H1 (cell line): Measurements from ENCODE around the gene FMO3. TPM values are rescaled to one million over a fixed set of nuclear protein-coding genes. Genes with fewer than 3 reads are reported as not detected.

ENCODE experiments used
- polyA plus RNA-seq, 7 experiments: library from polyadenylated mRNA; depleted of rRNA in 3 of 7; stranded (reverse) in 5 of 7; unstranded in 2 of 7; fragments of >200 nt in 5 of 7; fragments of 200-250 nt in 2 of 7; gene quantifications; 1 replicate in 5 of 7; 2 replicates in 1 of 7; 4 replicates in 1 of 7; pipeline versions ENCODE4 v1.2.1 to v1.2.3, GENCODE V29; 2011 to 2013; ENCODE audit warnings: missing spikeins in 2 of 7, mixed read lengths in 2 of 7
- total RNA-seq: library from RNA; stranded (reverse); fragmentation: NEBNext Ultra II Directional; extraction: Animal tissue kit (Norgen Biotek cat#: 25700); gene quantifications from 2 replicates; pipeline ENCODE4 v1.2.1, GENCODE V29; 2021
- TF ChIP-seq, protein P1 (sequence below): fragments of 300-600 bp; sonication (generic); IDR thresholded peaks from 2 replicates; pipeline ENCODE4 v1.7.1; 2012; ENCODE audit warnings: low read length, moderate library complexity, mild to moderate bottlenecking, inconsistent platforms; ENCODE audit not compliant: insufficient replicate concordance
- TF ChIP-seq, protein P2 (sequence below), 3 experiments: IDR thresholded peaks; 1 replicate in 2 of 3; 2 replicates in 1 of 3; pipeline versions ENCODE4 v1.5.1 to v1.6.1; 2011; ENCODE audit warnings: low read length in 3 of 3, mild to moderate bottlenecking in 3 of 3, inconsistent platforms in 2 of 3, low read depth in 1 of 3, moderate library complexity in 1 of 3; ENCODE audit not compliant: insufficient read depth in 1 of 3; ENCODE audit errors: control extremely low read depth in 1 of 3

The FMO3 gene
- total and polyA plus RNA-seq, 2 of the 8 experiments (the other 6 are each of a cell fraction or from before 2014, with no cell fraction given), result not detected

DNA sequence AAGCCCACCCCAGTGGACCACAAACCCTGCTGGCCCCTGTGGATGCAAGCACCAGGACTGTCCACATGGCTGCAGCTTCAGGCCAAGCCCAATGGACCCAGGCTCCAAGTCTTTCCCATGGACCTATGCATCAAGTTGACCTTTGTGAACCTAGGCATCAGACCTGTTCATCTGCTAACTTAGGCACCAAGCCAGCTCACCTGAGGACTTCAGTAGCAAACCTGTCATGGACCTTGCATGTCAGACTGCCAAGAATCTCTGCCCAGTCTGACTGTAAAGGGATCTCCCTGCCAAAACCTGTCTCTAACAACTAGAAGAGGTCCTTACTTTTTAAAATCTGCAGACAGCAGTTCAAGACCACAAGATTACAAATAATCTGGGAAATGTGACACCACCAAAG, 37.8 kb downstream of the FMO3 start (continued):
- TF ChIP-seq, protein P1, sequence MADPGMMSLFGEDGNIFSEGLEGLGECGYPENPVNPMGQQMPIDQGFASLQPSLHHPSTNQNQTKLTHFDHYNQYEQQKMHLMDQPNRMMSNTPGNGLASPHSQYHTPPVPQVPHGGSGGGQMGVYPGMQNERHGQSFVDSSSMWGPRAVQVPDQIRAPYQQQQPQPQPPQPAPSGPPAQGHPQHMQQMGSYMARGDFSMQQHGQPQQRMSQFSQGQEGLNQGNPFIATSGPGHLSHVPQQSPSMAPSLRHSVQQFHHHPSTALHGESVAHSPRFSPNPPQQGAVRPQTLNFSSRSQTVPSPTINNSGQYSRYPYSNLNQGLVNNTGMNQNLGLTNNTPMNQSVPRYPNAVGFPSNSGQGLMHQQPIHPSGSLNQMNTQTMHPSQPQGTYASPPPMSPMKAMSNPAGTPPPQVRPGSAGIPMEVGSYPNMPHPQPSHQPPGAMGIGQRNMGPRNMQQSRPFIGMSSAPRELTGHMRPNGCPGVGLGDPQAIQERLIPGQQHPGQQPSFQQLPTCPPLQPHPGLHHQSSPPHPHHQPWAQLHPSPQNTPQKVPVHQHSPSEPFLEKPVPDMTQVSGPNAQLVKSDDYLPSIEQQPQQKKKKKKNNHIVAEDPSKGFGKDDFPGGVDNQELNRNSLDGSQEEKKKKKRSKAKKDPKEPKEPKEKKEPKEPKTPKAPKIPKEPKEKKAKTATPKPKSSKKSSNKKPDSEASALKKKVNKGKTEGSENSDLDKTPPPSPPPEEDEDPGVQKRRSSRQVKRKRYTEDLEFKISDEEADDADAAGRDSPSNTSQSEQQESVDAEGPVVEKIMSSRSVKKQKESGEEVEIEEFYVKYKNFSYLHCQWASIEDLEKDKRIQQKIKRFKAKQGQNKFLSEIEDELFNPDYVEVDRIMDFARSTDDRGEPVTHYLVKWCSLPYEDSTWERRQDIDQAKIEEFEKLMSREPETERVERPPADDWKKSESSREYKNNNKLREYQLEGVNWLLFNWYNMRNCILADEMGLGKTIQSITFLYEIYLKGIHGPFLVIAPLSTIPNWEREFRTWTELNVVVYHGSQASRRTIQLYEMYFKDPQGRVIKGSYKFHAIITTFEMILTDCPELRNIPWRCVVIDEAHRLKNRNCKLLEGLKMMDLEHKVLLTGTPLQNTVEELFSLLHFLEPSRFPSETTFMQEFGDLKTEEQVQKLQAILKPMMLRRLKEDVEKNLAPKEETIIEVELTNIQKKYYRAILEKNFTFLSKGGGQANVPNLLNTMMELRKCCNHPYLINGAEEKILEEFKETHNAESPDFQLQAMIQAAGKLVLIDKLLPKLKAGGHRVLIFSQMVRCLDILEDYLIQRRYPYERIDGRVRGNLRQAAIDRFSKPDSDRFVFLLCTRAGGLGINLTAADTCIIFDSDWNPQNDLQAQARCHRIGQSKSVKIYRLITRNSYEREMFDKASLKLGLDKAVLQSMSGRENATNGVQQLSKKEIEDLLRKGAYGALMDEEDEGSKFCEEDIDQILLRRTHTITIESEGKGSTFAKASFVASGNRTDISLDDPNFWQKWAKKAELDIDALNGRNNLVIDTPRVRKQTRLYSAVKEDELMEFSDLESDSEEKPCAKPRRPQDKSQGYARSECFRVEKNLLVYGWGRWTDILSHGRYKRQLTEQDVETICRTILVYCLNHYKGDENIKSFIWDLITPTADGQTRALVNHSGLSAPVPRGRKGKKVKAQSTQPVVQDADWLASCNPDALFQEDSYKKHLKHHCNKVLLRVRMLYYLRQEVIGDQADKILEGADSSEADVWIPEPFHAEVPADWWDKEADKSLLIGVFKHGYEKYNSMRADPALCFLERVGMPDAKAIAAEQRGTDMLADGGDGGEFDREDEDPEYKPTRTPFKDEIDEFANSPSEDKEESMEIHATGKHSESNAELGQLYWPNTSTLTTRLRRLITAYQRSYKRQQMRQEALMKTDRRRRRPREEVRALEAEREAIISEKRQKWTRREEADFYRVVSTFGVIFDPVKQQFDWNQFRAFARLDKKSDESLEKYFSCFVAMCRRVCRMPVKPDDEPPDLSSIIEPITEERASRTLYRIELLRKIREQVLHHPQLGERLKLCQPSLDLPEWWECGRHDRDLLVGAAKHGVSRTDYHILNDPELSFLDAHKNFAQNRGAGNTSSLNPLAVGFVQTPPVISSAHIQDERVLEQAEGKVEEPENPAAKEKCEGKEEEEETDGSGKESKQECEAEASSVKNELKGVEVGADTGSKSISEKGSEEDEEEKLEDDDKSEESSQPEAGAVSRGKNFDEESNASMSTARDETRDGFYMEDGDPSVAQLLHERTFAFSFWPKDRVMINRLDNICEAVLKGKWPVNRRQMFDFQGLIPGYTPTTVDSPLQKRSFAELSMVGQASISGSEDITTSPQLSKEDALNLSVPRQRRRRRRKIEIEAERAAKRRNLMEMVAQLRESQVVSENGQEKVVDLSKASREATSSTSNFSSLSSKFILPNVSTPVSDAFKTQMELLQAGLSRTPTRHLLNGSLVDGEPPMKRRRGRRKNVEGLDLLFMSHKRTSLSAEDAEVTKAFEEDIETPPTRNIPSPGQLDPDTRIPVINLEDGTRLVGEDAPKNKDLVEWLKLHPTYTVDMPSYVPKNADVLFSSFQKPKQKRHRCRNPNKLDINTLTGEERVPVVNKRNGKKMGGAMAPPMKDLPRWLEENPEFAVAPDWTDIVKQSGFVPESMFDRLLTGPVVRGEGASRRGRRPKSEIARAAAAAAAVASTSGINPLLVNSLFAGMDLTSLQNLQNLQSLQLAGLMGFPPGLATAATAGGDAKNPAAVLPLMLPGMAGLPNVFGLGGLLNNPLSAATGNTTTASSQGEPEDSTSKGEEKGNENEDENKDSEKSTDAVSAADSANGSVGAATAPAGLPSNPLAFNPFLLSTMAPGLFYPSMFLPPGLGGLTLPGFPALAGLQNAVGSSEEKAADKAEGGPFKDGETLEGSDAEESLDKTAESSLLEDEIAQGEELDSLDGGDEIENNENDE, result no peak
- TF ChIP-seq, protein P2, sequence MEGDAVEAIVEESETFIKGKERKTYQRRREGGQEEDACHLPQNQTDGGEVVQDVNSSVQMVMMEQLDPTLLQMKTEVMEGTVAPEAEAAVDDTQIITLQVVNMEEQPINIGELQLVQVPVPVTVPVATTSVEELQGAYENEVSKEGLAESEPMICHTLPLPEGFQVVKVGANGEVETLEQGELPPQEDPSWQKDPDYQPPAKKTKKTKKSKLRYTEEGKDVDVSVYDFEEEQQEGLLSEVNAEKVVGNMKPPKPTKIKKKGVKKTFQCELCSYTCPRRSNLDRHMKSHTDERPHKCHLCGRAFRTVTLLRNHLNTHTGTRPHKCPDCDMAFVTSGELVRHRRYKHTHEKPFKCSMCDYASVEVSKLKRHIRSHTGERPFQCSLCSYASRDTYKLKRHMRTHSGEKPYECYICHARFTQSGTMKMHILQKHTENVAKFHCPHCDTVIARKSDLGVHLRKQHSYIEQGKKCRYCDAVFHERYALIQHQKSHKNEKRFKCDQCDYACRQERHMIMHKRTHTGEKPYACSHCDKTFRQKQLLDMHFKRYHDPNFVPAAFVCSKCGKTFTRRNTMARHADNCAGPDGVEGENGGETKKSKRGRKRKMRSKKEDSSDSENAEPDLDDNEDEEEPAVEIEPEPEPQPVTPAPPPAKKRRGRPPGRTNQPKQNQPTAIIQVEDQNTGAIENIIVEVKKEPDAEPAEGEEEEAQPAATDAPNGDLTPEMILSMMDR (IDR thresholded peaks at IDR 0.05; ENCODE audit: control extremely low read depth in 1 of 3, insufficient read depth in 1 of 3, low read depth in 1 of 3, low read length in 3 of 3), result no peak
